CD4-positive, CD25-positive, alpha-beta regulatory T cell (primary cell): ENCODE measurements around the gene SLC49A3. TPM values are rescaled to one million over a fixed set of nuclear protein-coding genes. Genes with fewer than 3 reads are reported as not detected.

Experiments
- ATAC-seq, 2 donors: fragments of 150-1000 bp; cut with Tn5 transposase; one replicate each; pipeline ENCODE4 v1.10.0; 2021; ENCODE audit warnings: low read depth in 2 of 2, moderate number of reproducible peaks in 2 of 2, moderate library complexity in 1 of 2
- DNase-seq, 3 donors: peaks; one replicate each; pipeline versions ENCODE4 v3.0.0 to v3.0.0-alpha.2; 2012 to 2022; ENCODE audit warnings: mixed read lengths in 1 of 3
- H3K27ac ChIP-seq: one replicate; pipeline ENCODE4 v1.7.0; 2013; ENCODE audit warnings: mild to moderate bottlenecking, low read length; ENCODE audit not compliant: insufficient read depth, poor library complexity, severe bottlenecking
- H3K27me3 ChIP-seq: one replicate; pipeline ENCODE4 v1.7.0; 2013; ENCODE audit warnings: low read length; ENCODE audit not compliant: control insufficient read depth, insufficient read depth
- H3K36me3 ChIP-seq: one replicate; pipeline ENCODE4 v1.7.0; 2013; ENCODE audit warnings: mild to moderate bottlenecking, low read length, moderate library complexity; ENCODE audit not compliant: control insufficient read depth, insufficient read depth
- H3K4me1 ChIP-seq: 2 replicates; pipeline ENCODE4 v1.7.0; 2013; ENCODE audit warnings: mild to moderate bottlenecking, low read length; ENCODE audit not compliant: insufficient read depth, control insufficient read depth, poor library complexity, severe bottlenecking
- H3K4me3 ChIP-seq: one replicate; pipeline ENCODE4 v1.7.0; 2013; ENCODE audit warnings: low read depth, mild to moderate bottlenecking, low read length, moderate library complexity
- H3K9me3 ChIP-seq, 2 experiments: 1 replicate in 1 of 2; 2 replicates in 1 of 2; pipeline ENCODE4 v1.7.0; 2013; ENCODE audit warnings: low read length in 2 of 2, mild to moderate bottlenecking in 1 of 2, moderate library complexity in 1 of 2; ENCODE audit not compliant: control insufficient read depth in 2 of 2
- H3K27ac Mint-ChIP-seq, 3 donors: one replicate each; pipeline ENCODE4 v1.8.0; 2020 to 2022; ENCODE audit warnings: mild to moderate bottlenecking in 3 of 3, mixed read lengths in 3 of 3, moderate library complexity in 2 of 3
- H3K27me3 Mint-ChIP-seq: one replicate; pipeline ENCODE4 v1.8.0; 2022; ENCODE audit warnings: mild to moderate bottlenecking, mixed read lengths
- H3K36me3 Mint-ChIP-seq: one replicate; pipeline ENCODE4 v1.8.0; 2020; ENCODE audit warnings: mixed read lengths
- H3K4me1 Mint-ChIP-seq, 4 donors: one replicate each; pipeline ENCODE4 v1.8.0; 2020 to 2022; ENCODE audit warnings: mixed read lengths in 4 of 4, mild to moderate bottlenecking in 1 of 4
- H3K4me3 Mint-ChIP-seq, 4 donors: one replicate each; pipeline ENCODE4 v1.8.0; 2020 to 2022; ENCODE audit warnings: mild to moderate bottlenecking in 4 of 4, mixed read lengths in 4 of 4, moderate library complexity in 3 of 4
- H3K9me3 Mint-ChIP-seq, 7 donors: one replicate each; pipeline ENCODE4 v1.8.0; 2020 to 2022; ENCODE audit warnings: mixed read lengths in 7 of 7, mild to moderate bottlenecking in 3 of 7, moderate library complexity in 2 of 7
- polyA plus RNA-seq, 4 donors: library from polyadenylated mRNA; unstranded; fragments of 300-500 nt; fragmentation: Illumina TruSeq; gene quantifications; one replicate each; pipeline ENCODE4 v1.2.3, GENCODE V29; 2021
- total RNA-seq: library from RNA; stranded (reverse); gene quantifications from one replicate; pipeline ENCODE4 v1.2.3, GENCODE V29; 2022

Gene SLC49A3
- total and polyA plus RNA-seq, 5 donors from 2014 or later, result 0.32 to 2.6 (median 0.69) TPM

DNA sequence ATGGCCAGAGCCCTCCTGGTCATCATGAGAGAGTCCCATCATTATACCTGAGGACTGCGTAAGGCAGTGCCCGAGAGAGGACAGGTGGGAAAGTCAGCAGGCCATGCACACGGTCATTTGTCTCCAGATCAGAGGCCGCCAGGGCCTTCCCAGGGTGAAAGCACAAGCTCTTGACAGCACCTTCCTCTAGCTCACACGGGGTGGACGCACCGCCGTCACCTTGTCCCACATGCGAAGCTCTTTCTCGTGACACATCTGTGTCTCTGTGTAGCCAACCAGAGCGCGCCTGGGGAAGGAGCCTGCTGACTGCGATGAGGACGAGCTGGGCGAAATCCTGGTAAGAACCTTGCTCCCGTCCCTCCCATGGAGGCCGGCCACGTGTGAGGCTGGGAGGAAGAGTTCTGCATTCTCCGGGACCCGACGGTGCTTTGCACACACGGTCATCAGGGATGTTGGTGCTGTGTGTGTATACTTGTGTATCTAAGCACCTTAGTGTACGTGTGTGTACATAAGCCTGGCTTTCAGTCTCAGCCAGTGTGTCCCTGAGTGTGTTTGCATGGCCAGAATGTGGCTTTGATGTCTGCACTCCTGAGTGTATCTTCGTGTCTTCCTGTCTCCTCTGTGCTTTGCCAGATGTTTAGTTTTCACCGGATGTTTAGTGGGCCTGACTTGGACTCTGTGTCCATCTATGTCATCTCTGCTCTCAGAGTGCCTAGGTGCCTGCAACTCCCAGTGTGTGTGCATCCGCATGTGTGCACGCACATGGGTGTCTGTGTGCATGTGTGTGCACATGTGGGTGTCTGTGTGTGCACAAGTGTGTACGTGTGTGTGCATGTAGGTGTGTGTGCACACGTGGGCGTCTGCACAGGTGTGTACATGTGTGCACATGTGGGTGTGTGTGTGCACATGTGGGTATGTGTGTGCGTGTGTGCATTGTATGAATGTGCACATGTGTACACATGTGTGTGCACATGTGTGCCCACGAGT is 30.0 kb downstream of the SLC49A3 start:
- Histone ChIP-seq H3K4me1 (peaks cover 8% of the 10 kb centered on the region), H3K27me3 (no peaks in the 10 kb centered on the region), H3K36me3 (no peaks in the 10 kb centered on the region), H3K9me3 (no peaks in the 10 kb centered on the region), H3K4me3 (no peak overlapping the region), H3K27ac (no peak overlapping the region)
- ATAC-seq, result no peak
- H3K4me3 Mint-ChIP-seq, result peak overlapping the region in 1 of 4 donors; percentile 67
- DNase-seq, result no peak
- peaks cover 17% of the 10 kb centered on the region for H3K36me3 Mint-ChIP-seq
- peaks cover 0 to 1% (median 0%) of the 10 kb centered on the region in 4 donors for H3K4me1 Mint-ChIP-seq
- peaks cover 0 to under 1% (median 0%) of the 10 kb centered on the region in 7 donors for H3K9me3 Mint-ChIP-seq
- H3K27ac Mint-ChIP-seq, result no peak overlapping the region
- no peaks in the 10 kb centered on the region for H3K27me3 Mint-ChIP-seq

DNA sequence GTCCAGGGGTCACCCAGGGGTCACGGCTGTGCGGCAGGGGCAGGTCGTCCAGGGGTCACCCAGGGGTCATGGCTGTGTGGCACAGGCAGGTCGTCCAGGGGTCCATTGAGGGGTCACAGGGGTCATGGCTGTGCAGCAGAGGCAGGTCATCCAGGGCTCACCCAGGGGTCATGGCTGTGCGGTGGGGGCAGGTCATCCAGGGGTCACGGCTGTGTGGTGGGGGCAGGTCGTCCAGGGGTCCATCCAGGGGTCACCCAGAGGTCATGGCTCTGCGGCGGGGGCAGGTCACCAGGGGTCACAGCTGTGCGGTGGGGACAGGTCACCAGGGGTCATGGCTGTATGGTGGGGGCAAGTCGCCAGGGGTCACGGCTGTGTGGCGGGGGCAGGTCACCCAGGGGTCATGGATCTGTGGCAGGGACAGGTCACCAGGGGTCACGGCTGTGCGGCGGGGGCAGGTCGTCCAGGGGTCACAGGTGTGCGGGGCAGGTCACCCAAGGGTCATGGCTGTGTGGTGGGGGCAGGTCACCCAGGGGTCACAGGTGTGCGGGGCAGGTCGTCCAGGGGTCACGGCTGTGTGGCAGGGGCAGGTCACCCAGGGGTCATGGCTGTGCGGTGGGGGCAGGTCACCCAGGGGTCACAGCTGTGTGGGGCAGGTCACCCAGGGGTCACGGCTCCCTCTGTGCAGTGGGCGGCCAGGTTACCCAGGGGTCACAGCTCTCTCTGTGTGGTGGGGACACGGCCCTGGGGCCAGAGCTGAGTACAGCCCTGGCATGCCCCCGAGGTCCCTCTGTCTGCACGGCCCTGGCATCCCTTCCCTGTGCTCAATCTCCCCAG is 30.9 kb downstream of the SLC49A3 start:
- H3K4me3 Mint-ChIP-seq, result no peak overlapping the region

DNA sequence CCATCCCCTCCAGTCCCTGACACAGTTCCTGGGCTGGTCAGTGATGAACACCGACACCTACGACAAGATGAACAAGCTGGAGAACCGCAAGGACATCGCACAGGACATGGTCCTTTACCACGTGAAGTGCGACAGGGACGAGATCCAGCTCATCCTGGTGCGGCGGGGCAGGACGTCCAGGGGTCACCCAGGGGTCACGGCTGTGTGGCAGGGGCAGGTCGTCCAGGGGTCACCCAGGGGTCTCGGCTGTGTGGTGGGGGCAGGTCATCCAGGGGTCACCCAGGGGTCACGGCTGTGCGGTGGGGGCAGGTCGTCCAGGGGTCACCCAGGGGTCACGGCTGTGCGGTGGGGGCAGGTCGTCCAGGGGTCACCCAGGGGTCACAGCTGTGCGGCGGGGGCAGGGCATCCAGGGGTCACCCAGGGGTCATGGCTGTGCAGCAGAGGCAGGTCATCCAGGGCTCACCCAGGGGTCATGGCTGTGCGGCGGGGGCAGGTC is 31.6 kb downstream of the SLC49A3 start:
- no peak for DNase-seq
- Histone ChIP-seq H3K4me3 (no peak overlapping the region), H3K9me3 (no peaks in the 10 kb centered on the region), H3K27ac (no peak overlapping the region), H3K27me3 (no peaks in the 10 kb centered on the region), H3K36me3 (no peaks in the 10 kb centered on the region), H3K4me1 (no peaks in the 10 kb centered on the region)
- ATAC-seq, result no peak
- Mint-ChIP-seq H3K9me3 (no peaks in the 10 kb centered on the region), H3K27ac (no peak overlapping the region), H3K36me3 (peaks cover 17% of the 10 kb centered on the region), H3K4me3 (no peak overlapping the region), H3K4me1 (no peaks in the 10 kb centered on the region), H3K27me3 (no peaks in the 10 kb centered on the region)

More for the DNA sequence above, 30.9 kb downstream of the SLC49A3 start:
- H3K27ac Mint-ChIP-seq, result no peak overlapping the region
- peaks cover 2% of the 10 kb centered on the region for H3K4me1 ChIP-seq
- H3K9me3 Mint-ChIP-seq, result no peaks in the 10 kb centered on the region
- H3K4me3 ChIP-seq, result no peak overlapping the region
- no peaks in the 10 kb centered on the region for H3K9me3 ChIP-seq
- H3K27me3 ChIP-seq, result no peaks in the 10 kb centered on the region
- no peaks in the 10 kb centered on the region for H3K36me3 ChIP-seq
- no peaks in the 10 kb centered on the region for H3K27me3 Mint-ChIP-seq
- H3K4me1 Mint-ChIP-seq, result no peaks in the 10 kb centered on the region
- no peak overlapping the region for H3K27ac ChIP-seq
- DNase-seq, result no peak
- peaks cover 17% of the 10 kb centered on the region for H3K36me3 Mint-ChIP-seq
- no peak for ATAC-seq

DNA sequence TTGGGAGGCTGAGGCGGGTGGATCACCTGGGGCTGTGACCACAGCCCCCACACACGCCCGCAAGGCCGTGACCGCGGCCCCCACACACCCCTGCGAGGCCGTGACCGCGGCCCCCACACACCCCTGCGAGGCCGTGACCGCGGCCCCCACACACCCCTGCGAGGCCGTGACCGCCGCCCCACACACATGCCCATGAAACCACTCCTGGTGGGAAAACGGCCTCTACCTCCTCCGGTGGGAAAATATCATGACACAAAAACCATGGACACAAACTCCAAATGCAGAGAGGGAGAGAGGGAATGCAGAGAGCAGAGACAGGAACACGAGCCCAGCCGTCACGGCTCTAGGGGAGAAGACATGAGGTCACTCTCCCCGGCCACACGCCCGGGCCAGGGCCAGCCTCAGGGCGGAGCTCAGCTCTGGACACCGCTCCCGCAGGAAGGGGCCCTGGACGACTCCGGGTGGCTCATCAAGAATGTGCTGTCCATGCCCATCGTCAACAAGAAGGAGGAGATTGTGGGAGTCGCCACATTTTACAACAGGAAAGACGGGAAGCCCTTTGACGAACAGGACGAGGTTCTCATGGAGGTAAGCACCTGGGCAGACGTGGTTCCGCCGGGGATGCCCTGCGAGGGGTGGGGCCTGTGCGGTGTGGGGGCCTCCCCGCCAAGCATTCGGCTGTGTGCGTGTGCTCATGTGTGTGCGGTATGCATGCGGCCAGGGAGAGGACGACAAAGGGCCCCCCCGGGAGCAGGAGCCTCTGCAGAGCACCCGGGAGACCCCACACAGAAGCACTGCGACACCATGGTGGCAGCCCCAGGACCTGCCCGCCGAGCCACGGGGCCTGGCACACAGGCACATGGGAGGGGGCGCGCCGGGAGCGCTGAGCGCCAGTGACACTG is 32.3 kb downstream of the SLC49A3 start:
- H3K27ac Mint-ChIP-seq, result peak overlapping the region in 1 of 3 donors; percentile 32
- no peaks in the 10 kb centered on the region for H3K27me3 Mint-ChIP-seq
- ATAC-seq (no peak), DNase-seq (no peak)
- no peak overlapping the region for H3K27ac ChIP-seq
- no peaks in the 10 kb centered on the region for H3K4me1 Mint-ChIP-seq
- no peaks in the 10 kb centered on the region for H3K4me1 ChIP-seq
- no peak overlapping the region for H3K4me3 ChIP-seq
- no peaks in the 10 kb centered on the region for H3K9me3 ChIP-seq
- H3K9me3 Mint-ChIP-seq, result no peaks in the 10 kb centered on the region
- H3K27me3 ChIP-seq, result no peaks in the 10 kb centered on the region
- H3K36me3 ChIP-seq, result no peaks in the 10 kb centered on the region
- H3K36me3 Mint-ChIP-seq, result peaks cover 13% of the 10 kb centered on the region
- peak overlapping the region in 1 of 4 donors; percentile 75 for H3K4me3 Mint-ChIP-seq

DNA sequence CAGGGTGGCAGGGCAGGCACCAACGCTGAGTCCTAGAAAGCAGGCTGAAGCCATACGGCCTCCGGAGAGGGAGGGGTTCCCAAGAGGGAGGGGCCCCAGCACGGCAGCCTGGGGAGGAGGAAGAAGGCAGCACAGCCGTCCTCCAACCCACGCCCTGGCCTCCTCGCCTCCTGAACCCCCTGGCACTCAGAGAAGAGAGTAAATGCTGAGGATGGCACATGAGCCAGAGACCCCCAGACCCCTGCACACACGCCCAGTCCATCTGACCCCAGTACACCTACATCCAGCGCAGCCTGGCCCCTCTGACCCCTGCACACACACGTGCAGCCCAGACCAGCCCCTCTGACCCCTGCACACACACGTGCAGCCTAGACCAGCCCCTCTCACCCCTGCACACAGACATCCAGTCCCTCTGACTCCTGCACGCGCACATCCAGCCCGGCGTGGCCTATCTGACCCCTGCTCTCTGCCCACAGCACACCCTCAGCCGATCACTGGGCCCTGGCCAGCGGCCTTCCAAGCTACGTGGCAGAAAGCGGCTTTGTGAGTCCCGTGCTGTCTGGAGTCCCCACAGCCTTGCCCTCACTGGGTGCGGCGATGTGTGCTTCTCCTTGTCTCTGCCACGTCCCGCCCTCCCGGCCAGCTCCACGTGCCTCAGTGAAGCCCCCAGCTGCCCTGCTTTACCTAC is 33.3 kb downstream of the SLC49A3 start:
- no peak overlapping the region for H3K27ac Mint-ChIP-seq
- Histone ChIP-seq H3K4me1 (no peaks in the 10 kb centered on the region), H3K4me3 (no peak overlapping the region), H3K27me3 (no peaks in the 10 kb centered on the region), H3K36me3 (no peaks in the 10 kb centered on the region), H3K27ac (no peak overlapping the region), H3K9me3 (no peaks in the 10 kb centered on the region)
- H3K9me3 Mint-ChIP-seq, result no peaks in the 10 kb centered on the region
- H3K4me1 Mint-ChIP-seq, result no peaks in the 10 kb centered on the region
- no peaks in the 10 kb centered on the region for H3K27me3 Mint-ChIP-seq
- DNase-seq (no peak), ATAC-seq (no peak)
- peaks cover 7% of the 10 kb centered on the region for H3K36me3 Mint-ChIP-seq
- H3K4me3 Mint-ChIP-seq, result no peak overlapping the region

DNA sequence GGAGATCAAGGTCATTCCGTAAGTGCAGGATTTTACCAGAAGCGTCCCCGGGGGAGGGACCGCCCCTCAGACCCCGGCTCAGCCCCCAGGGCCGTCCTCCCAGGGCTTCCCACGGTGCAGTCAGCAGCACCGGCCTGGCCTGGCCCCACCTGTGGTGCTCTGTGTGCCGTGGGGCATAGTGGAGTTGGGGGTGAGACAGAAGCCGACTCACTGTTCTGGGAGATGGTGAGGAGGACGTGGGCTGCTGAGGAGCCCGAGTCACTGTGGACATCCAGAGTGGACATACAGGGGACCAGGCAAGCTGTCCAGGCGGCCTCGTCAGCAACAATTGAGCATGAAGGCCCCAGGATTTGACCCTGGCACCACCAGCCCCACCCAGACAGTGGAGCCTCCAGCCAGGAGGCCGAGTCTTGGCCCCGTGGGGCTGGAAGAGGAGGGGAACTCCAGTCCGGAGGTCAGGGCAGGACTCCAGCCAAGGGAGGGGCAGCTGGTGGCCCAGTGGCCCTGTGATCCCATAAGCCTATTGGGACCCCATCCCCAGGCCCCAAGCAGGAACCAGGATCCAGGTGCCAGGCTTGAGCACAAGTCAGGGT is 34.0 kb downstream of the SLC49A3 start:
- H3K36me3 ChIP-seq, result no peaks in the 10 kb centered on the region
- Mint-ChIP-seq H3K9me3 (no peaks in the 10 kb centered on the region), H3K36me3 (peaks cover 4% of the 10 kb centered on the region), H3K27me3 (no peaks in the 10 kb centered on the region), H3K4me1 (no peaks in the 10 kb centered on the region), H3K4me3 (no peak overlapping the region), H3K27ac (no peak overlapping the region)
- H3K4me1 ChIP-seq, result no peaks in the 10 kb centered on the region
- no peaks in the 10 kb centered on the region for H3K27me3 ChIP-seq
- ATAC-seq (no peak), DNase-seq (no peak)
- H3K27ac ChIP-seq, result no peak overlapping the region
- no peaks in the 10 kb centered on the region for H3K9me3 ChIP-seq
- H3K4me3 ChIP-seq, result no peak overlapping the region
